ENCODE measurements around the gene DIAPH1.

The DIAPH1 gene

GRCh38 chr5:141524604-141525597 lies 93.9 kb downstream of the DIAPH1 start:
- peaks cover 61% of the 10 kb centered on the region for H3K4me1 Mint-ChIP-seq
- H3K9me3 Mint-ChIP-seq, result no peaks in the 10 kb centered on the region
- peaks cover 6% of the 10 kb centered on the region for H3K27me3 Mint-ChIP-seq (ENCODE audit: low read depth, poor library complexity)
- peak overlapping the region; percentile 73 for H3K4me3 Mint-ChIP-seq
- H3K27ac Mint-ChIP-seq, result peak overlapping the region; percentile 98
- peak; percentile 89 for DNase-seq
- H3K36me3 Mint-ChIP-seq (ENCODE audit: low read depth), result peaks cover 81% of the 10 kb centered on the region
- TF ChIP-seq, protein P1, sequence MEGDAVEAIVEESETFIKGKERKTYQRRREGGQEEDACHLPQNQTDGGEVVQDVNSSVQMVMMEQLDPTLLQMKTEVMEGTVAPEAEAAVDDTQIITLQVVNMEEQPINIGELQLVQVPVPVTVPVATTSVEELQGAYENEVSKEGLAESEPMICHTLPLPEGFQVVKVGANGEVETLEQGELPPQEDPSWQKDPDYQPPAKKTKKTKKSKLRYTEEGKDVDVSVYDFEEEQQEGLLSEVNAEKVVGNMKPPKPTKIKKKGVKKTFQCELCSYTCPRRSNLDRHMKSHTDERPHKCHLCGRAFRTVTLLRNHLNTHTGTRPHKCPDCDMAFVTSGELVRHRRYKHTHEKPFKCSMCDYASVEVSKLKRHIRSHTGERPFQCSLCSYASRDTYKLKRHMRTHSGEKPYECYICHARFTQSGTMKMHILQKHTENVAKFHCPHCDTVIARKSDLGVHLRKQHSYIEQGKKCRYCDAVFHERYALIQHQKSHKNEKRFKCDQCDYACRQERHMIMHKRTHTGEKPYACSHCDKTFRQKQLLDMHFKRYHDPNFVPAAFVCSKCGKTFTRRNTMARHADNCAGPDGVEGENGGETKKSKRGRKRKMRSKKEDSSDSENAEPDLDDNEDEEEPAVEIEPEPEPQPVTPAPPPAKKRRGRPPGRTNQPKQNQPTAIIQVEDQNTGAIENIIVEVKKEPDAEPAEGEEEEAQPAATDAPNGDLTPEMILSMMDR (IDR thresholded peaks at IDR 0.05), result peak; percentile 98

- no peak for DNase-seq
- TF ChIP-seq, protein P1 (IDR thresholded peaks at IDR 0.05), result no peak
- peak overlapping the region; percentile 98 for H3K27ac Mint-ChIP-seq
- no peaks in the 10 kb centered on the region for H3K9me3 Mint-ChIP-seq
- peaks cover 6% of the 10 kb centered on the region for H3K27me3 Mint-ChIP-seq (ENCODE audit: low read depth, poor library complexity)
- H3K36me3 Mint-ChIP-seq (ENCODE audit: low read depth), result peaks cover 89% of the 10 kb centered on the region
- H3K4me3 Mint-ChIP-seq, result no peak overlapping the region
- peaks cover 70% of the 10 kb centered on the region for H3K4me1 Mint-ChIP-seq
Observed at GRCh38 chr5:141523991-141524390, 94.8 kb downstream of the DIAPH1 start.

DNA sequence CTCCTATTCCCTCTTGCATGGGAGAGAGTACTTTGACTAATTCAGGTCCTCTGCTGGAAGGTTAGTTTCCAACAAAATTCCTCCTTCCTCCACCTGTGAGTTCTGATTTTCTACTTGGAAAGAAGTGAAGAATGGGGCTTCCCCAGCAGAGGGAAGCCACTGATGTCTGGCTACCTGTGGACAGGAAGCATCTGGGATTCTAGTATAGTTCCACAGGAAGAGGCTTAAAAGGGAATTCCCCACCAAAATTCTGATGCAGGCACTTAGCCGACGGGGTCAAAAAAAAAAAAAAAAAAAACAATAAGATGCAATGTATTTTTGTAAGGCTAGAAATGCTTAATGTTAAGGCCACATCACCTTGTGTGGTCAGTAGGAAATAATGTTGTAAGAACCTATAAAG lies 96.5 kb downstream of the DIAPH1 start:
- Mint-ChIP-seq H3K4me3 (no peak overlapping the region), H3K27ac (peak overlapping the region; percentile 96), H3K27me3 (ENCODE audit: low read depth, poor library complexity) (peaks cover 6% of the 10 kb centered on the region), H3K9me3 (no peaks in the 10 kb centered on the region), H3K4me1 (peaks cover 87% of the 10 kb centered on the region), H3K36me3 (ENCODE audit: low read depth) (peaks cover 89% of the 10 kb centered on the region)
- TF ChIP-seq, protein P1 (IDR thresholded peaks at IDR 0.05), result no peak
- no peak for DNase-seq

GRCh38 chr5:141521244-141521781 lies 97.5 kb downstream of the DIAPH1 start:
- no peaks in the 10 kb centered on the region for H3K9me3 Mint-ChIP-seq
- H3K4me1 Mint-ChIP-seq, result peaks cover 96% of the 10 kb centered on the region
- TF ChIP-seq, protein P1 (IDR thresholded peaks at IDR 0.05), result no peak
- H3K27ac Mint-ChIP-seq, result peak overlapping the region; percentile 96
- peak overlapping the region; percentile 22 for H3K4me3 Mint-ChIP-seq
- no peak for DNase-seq
- H3K27me3 Mint-ChIP-seq (ENCODE audit: low read depth, poor library complexity), result peaks cover 3% of the 10 kb centered on the region
- H3K36me3 Mint-ChIP-seq (ENCODE audit: low read depth), result peaks cover 89% of the 10 kb centered on the region

GRCh38 chr5:141519605-141520565 lies 98.9 kb downstream of the DIAPH1 start:
- Mint-ChIP-seq H3K9me3 (no peaks in the 10 kb centered on the region), H3K4me1 (peaks cover 96% of the 10 kb centered on the region), H3K27me3 (ENCODE audit: low read depth, poor library complexity) (peaks cover 3% of the 10 kb centered on the region), H3K36me3 (ENCODE audit: low read depth) (peaks cover 85% of the 10 kb centered on the region), H3K27ac (no peak overlapping the region), H3K4me3 (no peak overlapping the region)
- TF ChIP-seq, protein P1 (IDR thresholded peaks at IDR 0.05), result no peak
- DNase-seq, result no peak

Data from nephron progenitor cell (in vitro differentiated cells).